GM12878 (cell line): ENCODE data around the gene MND1. TPM values are rescaled to one million over a fixed set of nuclear protein-coding genes. Genes with fewer than 3 reads are reported as not detected.

Source experiments
- CHD2 ChIP-seq: IDR thresholded peaks from 2 replicates; pipeline ENCODE4 v1.6.1; 2011; ENCODE audit warnings: low read depth, low read length, improper control_type of control experiment, borderline replicate concordance
- CREM ChIP-seq: IDR thresholded peaks from 2 replicates; pipeline ENCODE4 v1.6.1; 2014; ENCODE audit warnings: antibody characterized with exemption, low read depth
- NFIC ChIP-seq: IDR thresholded peaks from 2 replicates; pipeline ENCODE4 v1.6.1; 2012; ENCODE audit warnings: low read depth, mild to moderate bottlenecking, inconsistent platforms, low read length, moderate library complexity
- NFYB ChIP-seq: IDR thresholded peaks from 2 replicates; pipeline ENCODE4 v1.6.1; 2011; ENCODE audit warnings: low read depth, mild to moderate bottlenecking, low read length, improper control_type of control experiment, moderate library complexity; ENCODE audit not compliant: insufficient read depth
- PBX3 ChIP-seq: IDR thresholded peaks from 2 replicates; pipeline ENCODE4 v1.6.1; 2011; ENCODE audit warnings: mild to moderate bottlenecking, low read depth, low read length, moderate library complexity; ENCODE audit not compliant: insufficient replicate concordance
- SP1 ChIP-seq: IDR thresholded peaks from one replicate; pipeline ENCODE4 v1.6.1; 2011; ENCODE audit warnings: low read depth, low read length
- ZNF592 ChIP-seq: fragments of 450-650 bp; IDR thresholded peaks from 2 replicates; pipeline ENCODE4 v1.6.1; 2017; ENCODE audit warnings: mild to moderate bottlenecking, moderate library complexity
- polyA plus RNA-seq, 11 experiments: library from polyadenylated mRNA; depleted of rRNA in 4 of 11; unstranded in 6 of 11; stranded (reverse) in 5 of 11; fragments of >200 nt; fragmentation: Nextera tagmentation in 4 of 11; fragmentation: Illumina TruSeq in 1 of 11; extraction: Ambion mirVana in 4 of 11; extraction: Trizol in 1 of 11; gene quantifications; 1 replicate in 1 of 11; 2 replicates in 10 of 11; pipeline versions ENCODE4 v1.2.1 to v1.2.3, GENCODE V29; 2011 to 2016; ENCODE audit warnings: inconsistent platforms in 2 of 11, missing spikeins in 2 of 11, low read depth in 1 of 11
- small RNA-seq: library from RNA; depleted of rRNA; stranded (forward); fragments of <200 nt; gene quantifications from one replicate; pipeline ENCODE3, GENCODE V24; 2014
- total RNA-seq, 4 experiments: library from RNA; depleted of rRNA in 3 of 4; stranded (reverse); fragments of >200 nt in 3 of 4; fragmentation: Illumina TruSeq in 1 of 4; extraction: Trizol in 1 of 4; gene quantifications; 2 replicates each; pipeline versions ENCODE4 v1.2.1 to v1.2.3, GENCODE V29; 2013 to 2021

The MND1 gene
- total and polyA plus RNA-seq, 10 of the 15 experiments (the other 5 are each of a cell fraction or from before 2014, with no cell fraction given) = 17.7 to 58.1 (median 47.3) TPM

- no peak for TF ChIP-seq ZNF592
- no peak for TF ChIP-seq PBX3
- TF ChIP-seq CHD2 = no peak
- TF ChIP-seq NFIC = no peak
- no peak for TF ChIP-seq SP1
- TF ChIP-seq NFYB = no peak
- TF ChIP-seq CREM = no peak
- TF ChIP-seq, all 136 proteins: peak for 0
Observed at GRCh38 chr4:153464068-153464467, 119.6 kb downstream of the MND1 start (continued).

Small RNAs within 50 kb of the gene (small RNA-seq; reads per million reads assigned to genes)
- gene RN7SL419P = not detected

Other genes starting within 250 kb of the MND1 start
- gene TRIM2, start 140.2 kb upstream of the MND1 start, total RNA-seq (2014; rRNA removed) = 0.06 and 0.11 TPM in 2 replicates
- gene TRIM2, start 140.2 kb upstream of the MND1 start, total RNA-seq (2014; rRNA removed; fragmentation: Illumina TruSeq; extraction: Trizol) = 0.13 TPM in 1 of 2 replicates, not detected in the other
- gene TRIM2, start 140.2 kb upstream of the MND1 start, total RNA-seq (2021) = 0.15 and 0.16 TPM in 2 replicates
- 0.16 and 0.18 TPM in 2 replicates for gene TRIM2, start 140.2 kb upstream of the MND1 start, polyA plus RNA-seq (2011; rRNA removed)
- gene TRIM2, start 140.2 kb upstream of the MND1 start, polyA plus RNA-seq (2014; fragmentation: Illumina TruSeq; extraction: Trizol) = 0.07 TPM in 1 of 2 replicates, not detected in the other
- under 1 TPM in 1 of 2 experiments, not detected in 1; 0.18 TPM for gene TRIM2, start 140.2 kb upstream of the MND1 start, polyA plus RNA-seq (2014; fragmentation: Nextera tagmentation; extraction: Ambion mirVana)
- not detected in 2 replicates for gene TRIM2, start 140.2 kb upstream of the MND1 start, polyA plus RNA-seq (2014; rRNA removed)
- gene TRIM2, start 140.2 kb upstream of the MND1 start, polyA plus RNA-seq (2016; fragmentation: Nextera tagmentation; extraction: Ambion mirVana) = under 1 TPM in 1 of 2 experiments, not detected in 1; 0.19 TPM
- 77.0 and 90.4 TPM in 2 replicates for gene TMEM131L, start 121.7 kb downstream of the MND1 start, total RNA-seq (2014; rRNA removed)
- 64.0 and 66.4 TPM in 2 replicates for gene TMEM131L, start 121.7 kb downstream of the MND1 start, total RNA-seq (2014; rRNA removed; fragmentation: Illumina TruSeq; extraction: Trizol)
- gene TMEM131L, start 121.7 kb downstream of the MND1 start, total RNA-seq (2021) = 77.8 and 85.2 TPM in 2 replicates
- 90.9 and 101 TPM in 2 replicates for gene TMEM131L, start 121.7 kb downstream of the MND1 start, polyA plus RNA-seq (2011; rRNA removed)
- gene TMEM131L, start 121.7 kb downstream of the MND1 start, polyA plus RNA-seq (2014; fragmentation: Illumina TruSeq; extraction: Trizol) = 74.3 and 94.5 TPM in 2 replicates
- 1 to 10 TPM; 8.5 to 9.5 TPM for gene TMEM131L, start 121.7 kb downstream of the MND1 start, polyA plus RNA-seq (2014; fragmentation: Nextera tagmentation; extraction: Ambion mirVana)
- 47.1 and 47.5 TPM in 2 replicates for gene TMEM131L, start 121.7 kb downstream of the MND1 start, polyA plus RNA-seq (2014; rRNA removed)
- 10 to 100 TPM; 74.5 TPM for gene TMEM131L, start 121.7 kb downstream of the MND1 start, polyA plus RNA-seq (2016; fragmentation: Nextera tagmentation; extraction: Ambion mirVana)